Ovary (tissue), 9 donors: ENCODE results near the gene DMWD. TPM values are rescaled to one million over a fixed set of nuclear protein-coding genes. Genes with fewer than 3 reads are reported as not detected.
"Not testable (repeated sequence)": the region's sequence is repeated elsewhere in the genome, so short reads cannot be mapped to it uniquely, and the experiment has no call there.

Experiments used
- DNase-seq, 5 donors: peaks; one replicate each; pipeline ENCODE4 v3.0.0-alpha.2; 2019 to 2020
- H3K27ac ChIP-seq, 2 donors: fragments of 200-600 bp; one replicate each; pipeline versions ENCODE4 v1.5.1 to v1.8.0; 2019 to 2022
- H3K27me3 ChIP-seq: fragments of 200-600 bp; one replicate; pipeline ENCODE4 v1.8.0; 2022
- H3K36me3 ChIP-seq: fragments of 200-600 bp; sonication (generic); one replicate; pipeline ENCODE4 v1.5.1; 2019
- H3K4me1 ChIP-seq: one replicate; pipeline ENCODE4 v1.8.1; 2013; ENCODE audit warnings: mild to moderate bottlenecking, moderate library complexity; ENCODE audit not compliant: insufficient read depth
- H3K4me3 ChIP-seq: fragments of 200-600 bp; sonication (generic); one replicate; pipeline ENCODE4 v1.5.1; 2017
- H3K9me3 ChIP-seq, 2 donors: fragments of 200-600 bp in 1 of 2; sonication (generic) in 1 of 2; one replicate each; pipeline versions ENCODE4 v1.5.1 to v1.8.1; 2013 to 2019; ENCODE audit warnings: mild to moderate bottlenecking in 1 of 2, moderate library complexity in 1 of 2
- CTCF ChIP-seq, 3 donors: fragments of 450-650 bp in 2 of 3; fragments of 200-600 bp in 1 of 3; IDR thresholded peaks; one replicate each; pipeline versions ENCODE4 v1.5.1 to v1.8.0; 2016 to 2022; ENCODE audit warnings: antibody characterized with exemption in 3 of 3, mild to moderate bottlenecking in 1 of 3
- EP300 ChIP-seq: sonication (generic); formaldehyde crosslinking; IDR thresholded peaks from one replicate; pipeline ENCODE4 v1.6.1; 2017; ENCODE audit warnings: antibody characterized with exemption
- POLR2A ChIP-seq: fragments of 450-650 bp; IDR thresholded peaks from one replicate; pipeline ENCODE4 v1.6.1; 2017; ENCODE audit warnings: antibody characterized with exemption, mild to moderate bottlenecking, moderate library complexity
- WGBS, 3 donors: extraction: QIAGEN DNeasy Blood & Tissue Kit in 1 of 3; methylation state at CpG; one replicate each; pipeline versions ENCODE4 v1.1.5 to v1.1.7; 2013 to 2017; 5-methylcytosine and 5-hydroxymethylcytosine counted together
- intact Hi-C, 4 donors: fragments of 100-400 bp; cut with DNase I; formaldehyde crosslinking; loops; one replicate each; pipeline versions ENCODE4 v1.11.0 to v1.15.1; 2022 to 2023
- polyA plus RNA-seq, 2 donors: library from polyadenylated mRNA; stranded (reverse); fragments of 200-250 nt in 1 of 2; fragments of 350-450 nt in 1 of 2; fragmentation: Illumina TruSeq in 1 of 2; extraction: RNeasy Lipid Tissue Mini Kit (QIAGEN cat#74804) in 1 of 2; gene quantifications; one replicate each; pipeline ENCODE4 v1.2.3, GENCODE V29; 2013 to 2014
- total RNA-seq, 7 donors: library from RNA; depleted of rRNA in 2 of 7; stranded (reverse); fragments of >200 nt in 2 of 7; fragmentation: NEBNext Ultra II Directional in 3 of 7; extraction: Animal tissue kit (Norgen Biotek cat#: 25700) in 3 of 7; gene quantifications; one replicate each; pipeline versions ENCODE4 v1.1.0 to v1.2.4, GENCODE V29; 2016 to 2023
- donor health status: DM: no; HTN: no; CAD: no; lungs with moderate emphysema.
- donor health status: DM: no; HTN: no; CAD: no.
- donor health status: Bipolar disorder and iron deficiency.
- donor health status: DM: yes; HTN: yes; CAD: no.
- donor health status: DM: no; HTN: no; CAD: no.
- donor health status: DM: yes; HTN: yes; CAD: no.

DMWD gene
- total and polyA plus RNA-seq, 9 donors = 11.4 to 85.4 (median 54.9) TPM

- no peaks in the 10 kb centered on the region for H3K4me1 ChIP-seq
- H3K27me3 ChIP-seq = no peaks in the 10 kb centered on the region
- no peaks in the 10 kb centered on the region for H3K9me3 ChIP-seq
- no peaks in the 10 kb centered on the region for H3K36me3 ChIP-seq
- WGBS, 3 donors = 95 to 96% (median 95%) methylated on average over 8 of the region's 8 CpGs
- no peak overlapping the region for H3K27ac ChIP-seq
- H3K4me3 ChIP-seq = no peak overlapping the region
- intact Hi-C loops = loop anchor here in 1 of 4 donors (1.0 kb wide), 1 partner anchor 42 kb away; no protein-coding TSS in a partner anchor
- TF ChIP-seq POLR2A = no peak
- no peak for TF ChIP-seq CTCF (IDR thresholded peaks at IDR 0.05)
- DNase-seq = no peak
Observed at GRCh38 chr19:45754323-45754722, 38.3 kb downstream of the DMWD start.

- Histone ChIP-seq H3K4me1 (no peaks in the 10 kb centered on the region), H3K36me3 (no peaks in the 10 kb centered on the region), H3K27me3 (no peaks in the 10 kb centered on the region), H3K9me3 (no peaks in the 10 kb centered on the region), H3K27ac (no peak overlapping the region), H3K4me3 (no peak overlapping the region)
- 63 to 74% (median 69%) methylated on average over 6 of the region's 6 CpGs for WGBS, 3 donors
- no peak for DNase-seq
- no peak for TF ChIP-seq POLR2A
- TF ChIP-seq CTCF (IDR thresholded peaks at IDR 0.05) = no peak
- no peak for TF ChIP-seq EP300
- intact Hi-C loops = no loop called here
Observed at GRCh38 chr19:45753548-45753947, 39.1 kb downstream of the DMWD start.

DNA sequence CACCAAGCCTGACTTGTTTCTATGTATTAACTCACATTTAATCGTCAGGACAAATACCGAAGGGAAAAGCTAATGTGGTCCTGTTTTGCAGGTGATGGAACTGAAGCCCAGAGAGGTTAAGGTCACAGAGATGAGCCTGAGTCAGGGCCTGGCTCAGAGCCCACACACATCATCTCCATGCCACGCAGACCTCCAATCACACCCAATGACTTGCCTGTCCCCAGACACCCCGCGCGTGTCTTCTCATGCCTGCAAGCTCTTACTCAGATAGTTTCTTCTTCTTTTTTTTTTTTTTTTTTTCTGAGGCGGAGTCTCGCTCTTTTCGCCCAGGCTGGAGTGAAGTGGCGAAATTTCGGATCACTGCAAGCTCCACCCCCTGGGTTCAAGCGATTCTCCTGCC, 40.0 kb downstream of the DMWD start:
- TF ChIP-seq CTCF (IDR thresholded peaks at IDR 0.05) = no peak
- no peak for TF ChIP-seq POLR2A
- no peak for TF ChIP-seq EP300
- 91 to 93% (median 92%) methylated on average over 12 of the region's 12 CpGs for WGBS, 3 donors
- H3K36me3 ChIP-seq = no peaks in the 10 kb centered on the region
- DNase-seq = no peak
- no peaks in the 10 kb centered on the region for H3K4me1 ChIP-seq
- intact Hi-C loops = no loop called here
- no peaks in the 10 kb centered on the region for H3K9me3 ChIP-seq
- no peak overlapping the region for H3K4me3 ChIP-seq
- H3K27me3 ChIP-seq = no peaks in the 10 kb centered on the region
- no peak overlapping the region for H3K27ac ChIP-seq

- H3K9me3 ChIP-seq, H3K27ac ChIP-seq, DNase-seq, H3K4me3 ChIP-seq, H3K4me1 ChIP-seq, H3K36me3 ChIP-seq, intact Hi-C loops, H3K27me3 ChIP-seq: not testable (repeated sequence)
- WGBS, 3 donors = 89 to 91% (median 90%) methylated on average over 10 of the region's 10 CpGs
Observed at GRCh38 chr19:45751483-45751882, 41.2 kb downstream of the DMWD start.

DNA sequence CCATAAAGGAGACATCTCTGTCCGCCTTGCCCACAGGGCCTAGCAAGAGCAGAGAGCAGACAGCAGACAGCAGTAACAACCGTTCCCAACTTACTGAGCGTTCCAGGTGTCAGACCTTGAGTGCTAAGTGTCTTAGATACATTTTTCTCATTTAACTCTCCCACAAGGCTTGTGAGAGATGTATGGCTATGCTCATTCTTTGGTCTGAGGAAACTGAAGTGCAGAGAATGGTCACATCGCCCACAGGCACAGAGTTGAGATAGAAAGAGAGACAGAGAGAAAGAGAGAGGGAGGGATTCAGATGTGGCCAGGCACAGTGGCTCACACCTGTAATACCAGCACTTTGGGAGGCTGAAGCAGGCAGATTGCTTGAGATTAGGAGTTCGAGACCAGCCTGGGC, 45.1 kb downstream of the DMWD start:
- WGBS, 3 donors = 70 to 78% (median 76%) methylated on average over 5 of the region's 5 CpGs
- Histone ChIP-seq H3K27ac (no peak overlapping the region), H3K4me1 (no peaks in the 10 kb centered on the region), H3K27me3 (no peaks in the 10 kb centered on the region), H3K9me3 (no peaks in the 10 kb centered on the region), H3K4me3 (no peak overlapping the region), H3K36me3 (no peaks in the 10 kb centered on the region)
- TF ChIP-seq POLR2A (no peak), CTCF (IDR thresholded peaks at IDR 0.05) (no peak), EP300 (no peak)
- intact Hi-C loops = no loop called here
- DNase-seq = no peak
